Rectal smooth muscle tissue (tissue), 1 donor: Measurements from ENCODE around the gene SHC2.
"Not testable (repeated sequence)": the region's sequence is repeated elsewhere in the genome, so short reads cannot be mapped to it uniquely, and the experiment has no call there.

Source experiments
- H3K27ac ChIP-seq: one replicate; pipeline ENCODE4 v1.7.0; 2013; ENCODE audit warnings: low read depth, low read length, inconsistent platforms
- H3K27me3 ChIP-seq: one replicate; pipeline ENCODE4 v1.7.0; 2013; ENCODE audit warnings: low read length; ENCODE audit not compliant: control insufficient read depth, insufficient read depth
- H3K36me3 ChIP-seq: one replicate; pipeline ENCODE4 v1.7.0; 2013; ENCODE audit warnings: low read length; ENCODE audit not compliant: control insufficient read depth, insufficient read depth
- H3K4me1 ChIP-seq: one replicate; pipeline ENCODE4 v1.7.0; 2013; ENCODE audit warnings: low read length; ENCODE audit not compliant: control insufficient read depth, insufficient read depth
- H3K4me3 ChIP-seq: one replicate; pipeline ENCODE4 v1.7.0; 2013; ENCODE audit warnings: low read length
- H3K9ac ChIP-seq: one replicate; pipeline ENCODE4 v1.7.0; 2013; ENCODE audit warnings: low read length

SHC2 gene

GRCh38 chr19:485583-486236 is 24.9 kb upstream of the SHC2 start:
- Histone ChIP-seq H3K9ac (no peak overlapping the region), H3K27ac (no peak overlapping the region), H3K4me1 (no peaks in the 10 kb centered on the region), H3K36me3 (no peaks in the 10 kb centered on the region), H3K4me3 (no peak overlapping the region), H3K27me3 (no peaks in the 10 kb centered on the region)

GRCh38 chr19:485077-485476 is 24.2 kb upstream of the SHC2 start:
- Histone ChIP-seq H3K27me3 (no peaks in the 10 kb centered on the region), H3K4me1 (no peaks in the 10 kb centered on the region), H3K27ac (no peak overlapping the region), H3K4me3 (no peak overlapping the region), H3K9ac (no peak overlapping the region), H3K36me3 (no peaks in the 10 kb centered on the region)

- H3K9ac ChIP-seq = no peak overlapping the region
- H3K27ac ChIP-seq = no peak overlapping the region
Observed at GRCh38 chr19:484494-484893, 23.7 kb upstream of the SHC2 start.

GRCh38 chr19:483332-484072 is 22.7 kb upstream of the SHC2 start:
- Histone ChIP-seq H3K36me3 (no peaks in the 10 kb centered on the region), H3K4me3 (no peak overlapping the region), H3K4me1 (no peaks in the 10 kb centered on the region), H3K27ac (no peak overlapping the region), H3K27me3 (no peaks in the 10 kb centered on the region), H3K9ac (no peak overlapping the region)

More at GRCh38 chr19:484494-484893, 23.7 kb upstream of the SHC2 start:
- Histone ChIP-seq H3K4me3 (no peak overlapping the region), H3K27me3 (no peaks in the 10 kb centered on the region), H3K4me1 (no peaks in the 10 kb centered on the region), H3K36me3 (no peaks in the 10 kb centered on the region)

GRCh38 chr19:482186-483041 is 21.6 kb upstream of the SHC2 start:
- Histone ChIP-seq H3K27ac (no peak overlapping the region), H3K9ac (no peak overlapping the region), H3K4me3 (no peak overlapping the region), H3K4me1 (no peaks in the 10 kb centered on the region), H3K36me3 (no peaks in the 10 kb centered on the region), H3K27me3 (no peaks in the 10 kb centered on the region)

GRCh38 chr19:481100-481499 is 20.3 kb upstream of the SHC2 start:
- H3K9ac ChIP-seq, H3K4me1 ChIP-seq, H3K36me3 ChIP-seq, H3K27me3 ChIP-seq, H3K4me3 ChIP-seq, H3K27ac ChIP-seq: not testable (repeated sequence)

- Histone ChIP-seq H3K4me3 (peak overlapping the region; percentile 38), H3K4me1 (no peaks in the 10 kb centered on the region), H3K36me3 (no peaks in the 10 kb centered on the region), H3K9ac (no peak overlapping the region), H3K27me3 (no peaks in the 10 kb centered on the region), H3K27ac (no peak overlapping the region)
Observed at GRCh38 chr19:480016-480855, 19.4 kb upstream of the SHC2 start.

- Histone ChIP-seq H3K27ac (no peak overlapping the region), H3K27me3 (no peaks in the 10 kb centered on the region), H3K36me3 (no peaks in the 10 kb centered on the region), H3K9ac (no peak overlapping the region), H3K4me3 (no peak overlapping the region), H3K4me1 (no peaks in the 10 kb centered on the region)
Observed at GRCh38 chr19:478976-479375, 18.1 kb upstream of the SHC2 start.

GRCh38 chr19:478236-478903 is 17.5 kb upstream of the SHC2 start:
- H3K9ac ChIP-seq = no peak overlapping the region
- H3K4me3 ChIP-seq = no peak overlapping the region
- H3K27ac ChIP-seq = no peak overlapping the region

GRCh38 chr19:475360-475759 is 14.5 kb upstream of the SHC2 start:
- no peaks in the 10 kb centered on the region for H3K4me1 ChIP-seq
- H3K36me3 ChIP-seq = no peaks in the 10 kb centered on the region
- H3K27ac ChIP-seq = no peak overlapping the region
- H3K27me3 ChIP-seq = no peaks in the 10 kb centered on the region
- no peak overlapping the region for H3K9ac ChIP-seq
- H3K4me3 ChIP-seq = no peak overlapping the region

More at GRCh38 chr19:478236-478903, 17.5 kb upstream of the SHC2 start:
- H3K4me1 ChIP-seq = no peaks in the 10 kb centered on the region
- no peaks in the 10 kb centered on the region for H3K36me3 ChIP-seq
- no peaks in the 10 kb centered on the region for H3K27me3 ChIP-seq

GRCh38 chr19:474126-475078 is 13.6 kb upstream of the SHC2 start:
- Histone ChIP-seq H3K27me3 (no peaks in the 10 kb centered on the region), H3K27ac (no peak overlapping the region), H3K4me3 (no peak overlapping the region), H3K4me1 (no peaks in the 10 kb centered on the region), H3K36me3 (no peaks in the 10 kb centered on the region), H3K9ac (no peak overlapping the region)
